SK-N-SH (cell line): ENCODE results near the gene IL11RA. TPM values are rescaled to one million over a fixed set of nuclear protein-coding genes. Genes with fewer than 3 reads are reported as not detected.

ENCODE experiments used
- CTCF ChIA-PET: fragments of 300-600, 350-600 bp; formaldehyde crosslinking; extraction: SDS; loops from one replicate; lab custom pipeline; 2021; lab: Yijun Ruan, JAX
- POLR2A ChIA-PET: fragments of 350-600 bp; sonication (Branson Sonifier 250); formaldehyde crosslinking; extraction: SDS; loops from one replicate; lab custom pipeline; 2020; ENCODE audit warnings: antibody characterized with exemption, inconsistent platforms; lab: Yijun Ruan, JAX
- DNase-seq: peaks from one replicate; pipeline ENCODE4 v3.0.0; 2012
- H2AFZ ChIP-seq: fragments of 200-600 bp; sonication (generic); 2 replicates; pipeline ENCODE4 v1.8.1; 2016; ENCODE audit warnings: antibody characterized with exemption, mild to moderate bottlenecking, low read depth
- H3F3A ChIP-seq: fragments of 200-600 bp; sonication (generic); replicated peaks from 2 replicates; pipeline ENCODE3; 2016; ENCODE audit warnings: antibody characterized with exemption, mild to moderate bottlenecking; ENCODE audit not compliant: insufficient read depth
- H3K27ac ChIP-seq, 2 experiments: fragments of 200-500 bp in 1 of 2; fragments of 200-600 bp in 1 of 2; sonication (Bioruptor generic) in 1 of 2; sonication (generic), shearing (Covaris generic) in 1 of 2; 2 replicates each; pipeline versions ENCODE4 v1.5.1 to v1.6.1; 2014 to 2016; ENCODE audit warnings: low read depth in 2 of 2, inconsistent platforms in 1 of 2, low read length in 1 of 2, mild to moderate bottlenecking in 1 of 2, mixed read lengths in 1 of 2
- H3K27me3 ChIP-seq: fragments of 200-600 bp; sonication (generic), shearing (Covaris generic); 2 replicates; pipeline ENCODE4 v1.6.1; 2016; ENCODE audit warnings: mixed run types; ENCODE audit not compliant: insufficient read depth
- H3K36me3 ChIP-seq, 2 experiments: fragments of 200-500 bp in 1 of 2; fragments of 200-600 bp in 1 of 2; sonication (Bioruptor generic) in 1 of 2; sonication (generic) in 1 of 2; replicated peaks in 1 of 2; 2 replicates each; pipeline versions ENCODE3 to v1.5.1; 2014 to 2016; ENCODE audit warnings: low read length in 1 of 2, mild to moderate bottlenecking in 1 of 2; ENCODE audit not compliant: insufficient read depth in 2 of 2, control insufficient read depth in 1 of 2
- H3K4me1 ChIP-seq, 2 experiments: fragments of 200-500 bp in 1 of 2; fragments of 200-600 bp in 1 of 2; sonication (Bioruptor generic) in 1 of 2; sonication (generic), shearing (Covaris generic) in 1 of 2; 2 replicates each; pipeline versions ENCODE4 v1.5.1 to v1.6.1; 2014 to 2016; ENCODE audit warnings: low read depth in 1 of 2, low read length in 1 of 2, mixed run types in 1 of 2; ENCODE audit not compliant: insufficient read depth in 2 of 2, control insufficient read depth in 1 of 2
- H3K4me2 ChIP-seq: fragments of 200-600 bp; sonication (generic), shearing (Covaris generic); 2 replicates; pipeline ENCODE4 v1.6.1; 2017; ENCODE audit warnings: mixed run types
- H3K4me3 ChIP-seq, 2 experiments: fragments of 200-500 bp in 1 of 2; fragments of 200-600 bp in 1 of 2; sonication (Bioruptor generic) in 1 of 2; sonication (generic), shearing (Covaris generic) in 1 of 2; 2 replicates each; pipeline versions ENCODE4 v1.5.1 to v1.8.1; 2014 to 2016; ENCODE audit warnings: low read depth in 2 of 2, inconsistent platforms in 1 of 2, low read length in 1 of 2, mild to moderate bottlenecking in 1 of 2, mixed read lengths in 1 of 2, moderate library complexity in 1 of 2
- H3K79me2 ChIP-seq: fragments of 200-600 bp; sonication (generic); 2 replicates; pipeline ENCODE4 v1.8.1; 2017; ENCODE audit warnings: mild to moderate bottlenecking; ENCODE audit not compliant: insufficient read depth
- H3K9ac ChIP-seq: fragments of 200-600 bp; sonication (generic); 2 replicates; pipeline ENCODE4 v1.6.1; 2017; ENCODE audit warnings: mixed run types
- H3K9me2 ChIP-seq: fragments of 200-600 bp; sonication (generic); 2 replicates; pipeline ENCODE4 v1.6.1; 2017; ENCODE audit warnings: mixed run types
- H3K9me3 ChIP-seq: fragments of 200-600 bp; sonication (generic); 2 replicates; pipeline ENCODE4 v1.6.1; 2017; ENCODE audit warnings: mixed run types, mild to moderate bottlenecking, moderate library complexity
- H4K20me1 ChIP-seq: fragments of 200-600 bp; sonication (generic); 2 replicates; pipeline ENCODE4 v1.6.1; 2017; ENCODE audit warnings: mild to moderate bottlenecking, mixed run types; ENCODE audit not compliant: insufficient read depth
- ELF1 ChIP-seq: IDR thresholded peaks from 2 replicates; pipeline ENCODE4 v1.4.0; 2012
- EZH2phosphoT487 ChIP-seq: fragments of 200-600 bp; sonication (generic); IDR thresholded peaks from 2 replicates; pipeline ENCODE4 v1.6.1; 2017; ENCODE audit warnings: low read depth, mixed run types, mild to moderate bottlenecking, antibody characterized with exemption, moderate library complexity, borderline replicate concordance
- FOXJ3 ChIP-seq: sonication (generic); formaldehyde crosslinking; IDR thresholded peaks from 2 replicates; pipeline ENCODE4 v1.5.1; 2020; ENCODE audit warnings: mild to moderate bottlenecking, missing genetic modification reagents
- JUND ChIP-seq: IDR thresholded peaks from 2 replicates; pipeline ENCODE4 v1.4.0; 2012
- MAX ChIP-seq: IDR thresholded peaks from 2 replicates; pipeline ENCODE4 v1.4.0; 2012; ENCODE audit warnings: low read depth
- MXI1 ChIP-seq: IDR thresholded peaks from 2 replicates; pipeline ENCODE4 v1.6.1; 2012; ENCODE audit warnings: mild to moderate bottlenecking, low read depth, low read length, improper control_type of control experiment
- NFIC ChIP-seq: IDR thresholded peaks from 2 replicates; pipeline ENCODE4 v1.4.0; 2012; ENCODE audit warnings: borderline replicate concordance
- NRF1 ChIP-seq: IDR thresholded peaks from 2 replicates; pipeline ENCODE4 v1.6.1; 2012; ENCODE audit warnings: low read depth, mild to moderate bottlenecking, low read length
- RCOR1 ChIP-seq: fragments of 150-350 bp; IDR thresholded peaks from 2 replicates; pipeline ENCODE4 v1.6.1; 2017; ENCODE audit warnings: antibody characterized with exemption, low read length
- REST ChIP-seq: IDR thresholded peaks from 2 replicates; pipeline ENCODE4 v1.6.1; 2012; ENCODE audit warnings: mild to moderate bottlenecking, low read depth, low read length, moderate library complexity
- RFX5 ChIP-seq: IDR thresholded peaks from 2 replicates; pipeline ENCODE4 v1.6.1; 2012; ENCODE audit warnings: mild to moderate bottlenecking, improper control_type of control experiment, low read length
- RXRA ChIP-seq: IDR thresholded peaks from 2 replicates; pipeline ENCODE4 v1.4.0; 2012; ENCODE audit warnings: low read depth, mild to moderate bottlenecking, borderline replicate concordance
- TAF1 ChIP-seq: IDR thresholded peaks from 2 replicates; pipeline ENCODE4 v1.6.1; 2012; ENCODE audit warnings: low read depth, mild to moderate bottlenecking, low read length, moderate library complexity, borderline replicate concordance
- TCF12 ChIP-seq: IDR thresholded peaks from 2 replicates; pipeline ENCODE4 v1.4.0; 2012
- USF2 ChIP-seq: fragments of 150-350 bp; IDR thresholded peaks from 2 replicates; pipeline ENCODE4 v1.6.1; 2017; ENCODE audit warnings: antibody characterized with exemption, low read length, low read depth, borderline replicate concordance
- WGBS: methylation state at CpG from one replicate; pipeline ENCODE4 v1.1.6; 2017; ENCODE audit warnings: low lambda C conversion rate; 5-methylcytosine and 5-hydroxymethylcytosine counted together
- polyA plus RNA-seq, 3 experiments: library from polyadenylated mRNA; depleted of rRNA; stranded (reverse); fragments of >200 nt; gene quantifications; 2 replicates each; pipeline ENCODE4 v1.2.3, GENCODE V29; 2012

IL11RA gene
- polyA plus RNA-seq, 1 of the 3 experiments (the other 2 are of a cell fraction) = 16.5 TPM

- no peak for TF ChIP-seq NRF1
- no peak for TF ChIP-seq MXI1
- TF ChIP-seq REST = no peak
- no peak for TF ChIP-seq EZH2phosphoT487
- TF ChIP-seq JUND = no peak
- TF ChIP-seq RFX5 = no peak
- no peak for TF ChIP-seq RCOR1
- no peak for TF ChIP-seq TAF1
- no peak for TF ChIP-seq ELF1
- TF ChIP-seq USF2 = no peak
- no peak for TF ChIP-seq FOXJ3 (CRISPR knock-in tag)
- TF ChIP-seq TCF12 = no peak
- no peak for TF ChIP-seq MAX
- no peak for TF ChIP-seq RXRA
- no peak for TF ChIP-seq NFIC
- TF ChIP-seq, all 33 proteins: peak for 0
- H3F3A ChIP-seq = peaks cover 8% of the 10 kb centered on the region
- H3K9ac ChIP-seq = peak overlapping the region; percentile 82; the same call in 1 of the 2 replicates
- no peaks in the 10 kb centered on the region for H3K27me3 ChIP-seq
- no peak overlapping the region for H2AFZ ChIP-seq
- ChIA-PET POLR2A (interaction anchor here (0.6 to 1.3 kb wide), 2 partner anchors 17 to 18 kb away, joined by 3 to 5 read pairs; no protein-coding TSS in a partner anchor), CTCF (interaction anchor here (1.2 to 14.1 kb wide), 8 partner anchors 9 to 55 kb away, joined by 3 to 152 read pairs (median 6); partner anchors contain the start of genes CCL27 and SIGMAR1)
- H3K36me3 ChIP-seq = peaks cover 13 to 19% of the 10 kb centered on the region in 2 experiments
- peaks cover 14% of the 10 kb centered on the region; the same call in 1 of the 2 replicates for H3K79me2 ChIP-seq
- H3K4me2 ChIP-seq = peak overlapping the region; percentile 96
- peak overlapping the region; percentile 77 to 84 for H3K4me3 ChIP-seq
- peak overlapping the region; percentile 66 to 95; a peak in 1 of 4 replicates for H3K27ac ChIP-seq
- H3K9me3 ChIP-seq = no peaks in the 10 kb centered on the region
- no peaks in the 10 kb centered on the region for H3K9me2 ChIP-seq
- H3K4me1 ChIP-seq = peaks cover 7 to 59% of the 10 kb centered on the region in 2 experiments; a peak in 3 of 4 replicates
- WGBS = 88% methylated on average over 10 of the region's 10 CpGs
- H4K20me1 ChIP-seq = no peaks in the 10 kb centered on the region
- DNase-seq = no peak
These were observed 4.3 kb upstream of the IL11RA start for GRCh38 chr9:34647651-34648050.
